HG02678 (cell line): Measurements from ENCODE around the gene SPOCK1.

ENCODE experiments used
- ATAC-seq: cut with Tn5 transposase; IDR thresholded peaks from one replicate; pipeline ENCODE4 v1.9.1; 2021; ENCODE audit warnings: mild to moderate bottlenecking, moderate library complexity; ENCODE audit not compliant: unreplicated experiment

Gene SPOCK1

GRCh38 chr5:137129886-137130680 lies 369.0 kb downstream of the SPOCK1 start:
- ATAC-seq: no peak

DNA sequence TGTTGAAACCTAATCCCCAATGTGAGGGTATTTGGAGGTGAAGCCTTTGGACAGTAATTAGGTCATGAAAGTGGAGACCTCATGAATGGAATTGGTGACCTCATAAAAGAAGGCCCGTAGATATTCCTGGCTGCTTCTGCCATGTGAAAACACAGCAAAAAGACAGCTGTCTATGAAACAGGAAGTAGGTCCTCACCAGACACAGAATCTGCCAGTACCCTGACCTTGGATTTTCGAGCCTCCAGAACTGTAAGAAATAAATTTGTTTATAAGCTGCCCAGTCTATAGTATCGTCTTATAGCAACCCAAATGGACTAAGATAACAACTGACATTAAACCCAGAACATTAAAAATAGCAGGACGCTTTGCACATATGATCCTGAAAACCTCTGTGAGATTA lies 371.1 kb downstream of the SPOCK1 start:
- ATAC-seq: no peak

DNA sequence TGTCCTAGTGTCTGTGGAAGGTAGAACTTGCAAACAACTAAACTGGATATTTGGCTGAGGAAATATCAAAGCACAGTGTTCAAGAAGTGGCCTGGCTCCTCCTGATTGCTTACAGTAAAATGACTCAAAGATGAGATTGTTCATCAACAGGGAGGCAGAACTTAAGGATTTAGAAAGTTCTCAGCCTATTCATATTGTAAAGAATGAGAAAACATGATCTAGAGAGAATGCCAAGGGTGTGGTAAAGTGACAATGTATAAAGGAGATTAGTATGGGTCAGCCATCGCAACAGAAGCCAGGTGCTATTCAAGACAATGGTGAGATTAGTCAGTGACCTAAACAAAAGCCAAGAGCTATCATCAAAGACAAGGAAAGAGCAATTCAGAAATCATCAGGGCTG lies 372.3 kb downstream of the SPOCK1 start:
- ATAC-seq: no peak

- ATAC-seq: no peak
Observed at GRCh38 chr5:137122558-137122957, 376.6 kb downstream of the SPOCK1 start.

GRCh38 chr5:137122075-137122474 lies 377.1 kb downstream of the SPOCK1 start:
- no peak for ATAC-seq

GRCh38 chr5:137119321-137119720 lies 379.8 kb downstream of the SPOCK1 start:
- no peak for ATAC-seq

GRCh38 chr5:137118629-137119028 lies 380.5 kb downstream of the SPOCK1 start:
- ATAC-seq: no peak

DNA sequence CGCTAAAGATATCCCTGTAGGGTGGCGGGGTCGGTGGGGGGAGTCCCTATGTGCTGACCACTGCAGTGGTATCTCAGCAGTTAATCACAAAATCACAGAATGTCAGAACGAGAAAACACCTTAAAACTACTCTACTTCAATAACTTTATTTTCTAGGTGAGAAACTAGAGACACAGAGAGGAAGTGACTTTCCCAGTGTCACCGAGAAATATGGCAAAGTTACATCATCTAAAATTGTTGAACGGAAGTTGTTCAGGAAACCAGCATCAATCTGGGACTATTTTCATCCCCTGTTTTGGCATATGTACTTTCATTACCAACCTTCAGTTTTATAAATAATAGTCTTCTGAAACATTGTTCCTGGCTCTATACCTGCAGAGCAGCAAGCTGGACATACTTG lies 384.0 kb downstream of the SPOCK1 start:
- ATAC-seq: no peak

DNA sequence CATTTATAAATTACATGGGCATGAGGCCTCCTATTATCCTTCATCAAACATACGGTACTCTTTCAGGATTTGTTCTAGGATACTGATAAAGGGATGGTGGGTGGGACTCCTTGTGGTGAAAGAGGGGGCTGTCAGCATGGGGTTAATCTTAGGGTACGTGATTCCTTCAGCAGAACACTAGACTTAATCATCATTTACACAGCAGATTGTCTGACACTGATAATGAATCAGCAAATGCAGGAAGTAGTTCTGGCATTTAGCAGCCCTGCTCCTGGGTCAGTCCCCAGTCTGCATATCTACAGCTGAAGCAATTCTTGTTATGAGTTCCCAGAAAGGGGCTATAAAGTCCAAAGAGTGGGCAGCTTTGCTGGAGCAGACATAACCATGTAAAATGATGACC lies 384.6 kb downstream of the SPOCK1 start:
- no peak for ATAC-seq

DNA sequence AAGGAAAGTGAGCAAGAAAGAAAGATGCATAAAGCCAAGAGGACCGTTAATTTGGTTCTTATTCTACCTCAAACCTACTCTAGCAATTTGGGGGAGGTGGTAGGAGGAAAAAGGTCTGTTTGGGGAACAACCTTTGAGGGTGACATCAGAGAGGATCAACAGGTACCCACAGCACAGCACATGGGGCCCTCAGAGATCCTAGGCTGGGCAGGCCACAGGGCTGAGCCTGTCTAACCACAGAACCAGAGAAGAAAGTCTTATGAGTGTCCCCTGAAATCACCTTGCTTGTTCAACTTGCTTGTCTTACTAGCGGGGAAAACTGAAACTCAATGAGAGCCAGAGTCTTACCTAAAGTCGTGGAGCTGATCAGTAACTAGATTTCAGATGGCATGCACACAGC lies 385.2 kb downstream of the SPOCK1 start:
- peak; percentile 64 for ATAC-seq

- ATAC-seq: no peak
Observed at GRCh38 chr5:137113161-137113560, 386.0 kb downstream of the SPOCK1 start.

- ATAC-seq: no peak
Observed at GRCh38 chr5:137105351-137106035, 393.6 kb downstream of the SPOCK1 start.

- no peak for ATAC-seq
Observed at GRCh38 chr5:137101544-137101943, 397.6 kb downstream of the SPOCK1 start.

- no peak for ATAC-seq
Observed at GRCh38 chr5:137099651-137100050, 399.5 kb downstream of the SPOCK1 start.

- no peak for ATAC-seq
Observed at GRCh38 chr5:137098663-137099062, 400.5 kb downstream of the SPOCK1 start.

DNA sequence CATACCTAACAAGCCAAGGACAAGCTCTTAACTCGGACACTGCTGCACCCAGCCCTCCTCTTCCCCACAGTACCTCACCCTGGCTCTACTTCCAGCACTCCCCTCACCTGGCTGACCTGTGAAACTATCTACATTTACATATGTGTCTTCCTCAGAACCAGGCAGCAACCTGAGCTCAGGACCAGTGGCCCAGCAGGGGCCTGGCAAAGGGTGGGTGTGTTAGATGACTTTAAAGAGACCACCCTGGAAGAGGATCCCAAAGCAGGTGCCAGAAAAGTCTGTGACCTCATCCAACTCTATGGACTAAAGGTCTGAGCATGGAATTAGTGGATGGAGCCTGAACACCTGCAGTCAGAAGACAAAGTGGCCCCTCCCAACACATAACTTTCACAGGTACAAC lies 400.9 kb downstream of the SPOCK1 start:
- no peak for ATAC-seq

GRCh38 chr5:137097203-137097602 lies 401.9 kb downstream of the SPOCK1 start:
- no peak for ATAC-seq

GRCh38 chr5:137096149-137097103 lies 402.7 kb downstream of the SPOCK1 start:
- no peak for ATAC-seq

- no peak for ATAC-seq
Observed at GRCh38 chr5:137095597-137095996, 403.5 kb downstream of the SPOCK1 start.

GRCh38 chr5:137092831-137093230 lies 406.3 kb downstream of the SPOCK1 start:
- ATAC-seq: no peak

- no peak for ATAC-seq
Observed at GRCh38 chr5:137091472-137091871, 407.7 kb downstream of the SPOCK1 start.
